T follicular helper cell (primary cell): Measurements from ENCODE around the gene HS3ST2.
"Not testable (repeated sequence)": the region's sequence is repeated elsewhere in the genome, so short reads cannot be mapped to it uniquely, and the experiment has no call there.

Experiments
- DNase-seq: peaks from one replicate; pipeline ENCODE4 v3.0.0-alpha.2; 2020; ENCODE audit warnings: low read depth

HS3ST2 gene

DNA sequence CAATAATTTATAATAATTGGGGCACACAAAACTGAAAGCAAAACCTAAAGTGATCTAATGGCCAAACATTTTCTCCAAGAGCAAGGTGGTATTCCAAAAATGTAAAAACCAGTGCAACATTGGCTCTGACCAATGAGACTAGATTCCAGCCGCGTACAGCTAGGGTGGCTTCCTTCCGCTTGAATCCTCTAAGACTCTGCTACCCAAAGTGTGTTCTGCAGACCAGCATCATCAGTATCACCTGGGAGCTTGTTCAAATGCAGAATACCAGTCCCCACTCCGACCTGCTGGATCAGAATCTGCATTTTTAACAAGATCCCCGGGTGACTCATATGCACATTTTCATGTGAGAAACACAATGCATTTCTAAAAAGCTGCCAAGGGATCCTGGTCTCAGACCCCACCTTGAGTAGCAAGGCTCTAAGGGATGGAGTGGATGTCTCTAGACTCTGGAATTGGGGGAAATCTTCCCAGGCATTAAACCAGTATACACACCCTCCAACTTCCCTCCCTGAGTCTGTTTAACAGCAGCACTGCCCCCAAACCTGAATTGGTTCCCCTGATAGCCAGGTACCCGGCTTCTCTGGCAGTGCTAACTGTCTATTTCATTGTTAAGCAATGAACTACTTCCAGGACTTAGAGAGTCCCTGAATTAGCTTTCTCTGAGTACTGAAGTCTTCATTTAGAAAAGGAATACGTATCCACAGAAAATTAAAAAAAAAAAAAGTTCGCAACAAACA lies 118.2 kb downstream of the HS3ST2 start:
- DNase-seq: no peak

DNA sequence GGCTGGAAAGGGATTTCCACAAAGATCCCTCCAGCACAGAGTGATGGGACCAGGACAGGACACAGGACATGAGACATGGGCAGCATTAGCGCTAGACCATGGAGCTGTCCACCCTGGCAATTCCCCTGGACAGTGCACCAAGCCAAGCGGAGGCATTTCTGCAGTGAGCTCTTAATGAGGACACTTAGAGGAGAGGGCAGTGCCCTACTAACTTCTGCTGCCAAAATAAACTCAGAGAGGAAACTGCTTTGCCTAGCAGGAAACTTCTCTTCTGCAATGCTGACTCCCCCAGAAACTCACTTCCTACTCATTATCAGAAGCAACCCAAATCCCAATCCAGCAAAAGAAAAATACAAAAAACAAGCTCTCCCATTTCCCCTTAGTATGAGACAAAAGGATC lies 119.2 kb downstream of the HS3ST2 start:
- no peak for DNase-seq

DNA sequence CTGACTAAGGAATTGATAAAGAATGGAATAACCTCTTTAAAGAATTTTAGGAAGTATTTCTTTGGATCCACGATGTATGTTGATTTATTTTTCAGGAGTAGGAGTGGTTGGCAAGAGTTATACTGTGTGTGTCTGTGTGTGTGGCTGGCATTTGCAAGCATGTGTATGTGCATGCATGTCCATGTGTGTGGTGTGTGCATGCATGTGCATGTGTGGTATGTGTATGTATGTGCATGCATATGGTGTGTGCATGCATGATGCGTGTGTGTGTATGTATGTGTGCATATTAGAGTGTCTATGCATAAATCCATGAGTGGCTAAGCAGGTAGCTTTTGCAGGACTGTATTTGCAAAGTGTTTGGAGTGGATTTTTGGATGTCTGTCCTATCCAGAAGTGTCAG lies 120.8 kb downstream of the HS3ST2 start:
- no peak for DNase-seq

DNA sequence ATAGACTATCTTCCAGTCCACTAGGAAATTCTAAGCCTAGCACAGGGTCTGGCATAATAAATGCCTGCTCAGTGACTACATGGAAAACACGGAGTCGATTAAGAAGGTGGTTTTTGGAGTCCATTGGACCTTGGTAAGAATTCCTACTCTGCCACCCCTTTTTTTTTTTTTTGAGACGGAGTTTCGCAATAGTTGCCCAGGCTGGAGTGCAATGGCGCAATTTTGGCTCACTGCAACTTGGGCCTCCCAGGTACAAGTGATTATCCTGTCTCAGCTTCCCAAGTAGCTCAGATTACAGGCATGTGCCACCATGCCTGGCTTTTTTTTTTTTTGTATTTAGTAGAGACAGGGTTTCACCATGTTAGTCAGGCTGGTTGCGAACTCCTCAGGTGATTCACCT lies 123.2 kb downstream of the HS3ST2 start:
- no peak for DNase-seq

DNA sequence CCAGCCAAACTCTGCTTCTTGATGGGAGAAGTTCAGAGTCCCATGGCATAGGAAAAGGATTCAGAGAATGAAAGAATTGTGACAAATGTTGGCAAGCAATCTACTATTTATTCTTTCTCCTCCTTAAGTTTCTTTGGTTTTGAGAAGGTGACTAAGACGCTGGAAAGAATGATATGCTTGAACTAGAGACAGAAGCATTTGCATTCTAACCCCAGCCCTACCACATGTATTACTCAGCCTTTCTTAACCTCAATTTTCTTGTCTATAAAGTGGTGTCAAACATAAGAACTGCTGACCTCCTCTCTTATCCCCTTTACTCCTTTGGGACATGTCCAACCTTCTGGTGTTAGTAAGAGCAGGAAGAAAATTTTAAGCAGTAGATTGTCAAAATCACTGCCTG lies 124.7 kb downstream of the HS3ST2 start:
- DNase-seq: no peak

DNA sequence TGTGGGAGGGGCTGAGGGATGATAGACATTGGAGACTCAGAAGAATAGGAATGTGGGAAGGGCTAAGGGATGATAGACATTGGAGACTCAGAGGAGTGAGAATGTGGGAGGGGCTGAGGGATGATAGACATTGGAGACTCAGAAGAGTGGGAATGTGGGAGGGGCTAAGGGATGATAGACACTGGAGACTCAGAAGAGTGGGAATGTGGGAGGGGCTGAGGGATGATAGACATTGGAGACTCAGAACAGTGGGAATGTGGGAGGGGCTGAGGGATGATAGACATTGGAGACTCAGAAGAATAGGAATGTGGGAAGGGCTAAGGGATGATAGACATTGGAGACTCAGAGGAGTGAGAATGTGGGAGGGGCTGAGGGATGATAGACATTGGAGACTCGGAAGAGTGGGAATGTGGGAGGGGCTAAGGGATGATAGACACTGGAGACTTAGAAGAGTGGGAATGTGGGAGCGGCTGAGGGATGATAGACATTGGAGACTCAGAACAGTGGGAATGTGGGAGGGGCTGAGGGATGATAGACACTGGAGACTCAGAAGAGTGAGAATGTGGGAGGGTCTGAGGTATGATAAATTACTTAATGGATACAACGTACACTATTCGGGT lies 125.9 kb downstream of the HS3ST2 start:
- DNase-seq: not testable (repeated sequence)

DNA sequence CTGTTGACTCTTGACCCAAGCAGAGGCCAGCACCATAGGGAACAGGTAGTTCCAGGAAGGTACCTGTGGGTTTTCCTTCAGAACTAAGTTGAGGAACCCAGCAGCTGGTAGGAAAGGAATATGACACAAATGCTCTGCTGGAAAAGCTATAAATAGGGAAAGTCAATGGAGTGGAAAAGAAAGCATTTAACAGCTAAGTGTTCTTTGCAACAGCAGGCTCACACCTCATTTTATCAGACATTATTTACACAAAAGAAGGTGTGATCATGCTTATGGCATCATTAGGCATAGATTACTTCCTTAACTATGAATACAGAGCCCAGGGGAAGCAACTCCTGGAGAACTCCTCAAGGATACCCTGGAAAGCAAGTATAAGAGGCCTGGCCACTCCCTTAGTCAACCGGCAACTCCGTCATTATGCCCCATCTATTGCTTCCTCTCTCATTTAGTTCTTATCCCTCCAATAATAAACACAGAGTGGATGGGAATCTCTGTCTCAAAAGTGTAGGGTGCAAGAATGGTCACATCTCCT lies 128.1 kb downstream of the HS3ST2 start:
- DNase-seq: no peak

DNA sequence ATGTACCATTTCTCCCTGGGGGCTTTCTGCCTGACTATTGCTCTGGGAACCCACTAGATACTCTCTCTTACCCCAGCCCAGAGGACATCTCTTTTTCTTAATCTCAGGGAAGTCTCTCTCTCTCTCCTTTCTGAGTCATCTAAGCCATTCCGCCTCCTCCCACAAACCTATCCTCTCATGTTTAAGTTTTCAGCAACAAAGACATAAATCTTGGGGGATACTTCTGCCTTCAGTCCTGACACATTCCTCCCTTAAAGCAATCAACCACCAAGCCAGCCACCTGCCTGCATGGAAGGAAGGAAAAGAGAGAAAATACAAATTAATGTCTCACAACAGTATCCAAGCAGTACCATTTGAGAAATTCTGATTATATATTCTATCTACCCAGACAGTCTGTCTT lies 128.8 kb downstream of the HS3ST2 start:
- DNase-seq: no peak

DNA sequence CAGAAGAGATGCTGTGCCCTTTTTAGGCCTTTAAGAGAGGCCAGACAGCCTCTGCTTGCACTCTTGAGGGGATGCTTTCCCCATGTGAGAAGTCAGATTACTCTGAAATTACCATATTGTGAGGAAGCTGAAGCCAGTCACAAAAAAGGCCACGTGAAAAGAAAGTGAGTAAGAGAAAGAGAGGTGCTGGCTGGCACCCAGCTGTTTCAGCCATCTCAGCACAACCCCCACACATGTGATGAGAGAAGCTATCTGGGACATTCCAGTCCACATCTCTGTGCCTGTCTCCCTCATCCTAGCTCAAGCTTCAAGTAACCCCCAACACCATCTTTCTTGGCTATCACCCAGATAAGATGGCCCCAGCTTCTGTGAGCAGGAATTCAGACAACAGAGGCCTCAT lies 131.4 kb downstream of the HS3ST2 start:
- no peak for DNase-seq

DNA sequence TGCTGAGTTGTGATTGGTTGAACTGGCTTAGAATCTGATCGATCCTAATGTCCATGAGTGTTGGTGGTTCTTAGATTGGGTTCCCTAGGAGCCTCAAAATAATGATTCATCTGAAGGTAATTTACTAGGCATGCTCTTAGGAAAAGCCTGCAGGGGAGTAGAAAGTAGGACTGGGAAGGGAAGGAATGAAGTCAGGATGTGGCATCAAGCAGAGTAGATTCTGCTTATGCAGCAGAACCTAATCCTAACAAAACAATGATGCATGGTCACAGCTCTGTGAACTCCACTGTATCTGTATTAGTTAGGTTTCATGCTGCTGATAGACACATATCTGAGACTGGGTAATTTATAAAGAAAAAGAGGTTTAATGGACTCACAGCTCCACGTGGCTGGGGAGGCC lies 132.5 kb downstream of the HS3ST2 start:
- no peak for DNase-seq

DNA sequence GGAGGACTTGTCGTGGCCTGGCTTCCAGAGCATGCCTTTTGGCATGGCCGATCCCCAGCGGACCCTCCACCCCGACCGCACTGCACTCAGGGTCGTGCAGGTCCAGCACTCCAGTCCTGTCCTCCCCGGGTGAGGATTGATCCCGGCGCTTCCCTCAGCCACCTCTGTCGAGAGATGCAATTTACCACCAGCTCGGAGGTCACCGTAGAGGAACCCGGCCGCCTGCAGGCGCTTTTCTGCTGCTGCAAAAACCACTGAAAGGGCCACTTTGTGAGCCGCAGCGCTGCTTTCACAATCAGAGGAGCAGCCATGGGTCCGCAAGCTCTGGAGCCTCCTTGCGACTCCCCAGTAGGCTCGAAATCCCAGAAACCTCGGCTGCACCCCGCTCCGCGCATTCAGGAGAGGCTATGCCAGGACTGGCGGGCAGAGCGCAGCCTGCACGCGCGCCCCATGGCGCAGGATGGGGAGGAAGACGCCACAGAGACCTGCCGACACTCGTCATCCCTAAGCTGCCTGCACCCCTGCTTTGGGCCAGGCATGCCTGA lies 134.2 kb downstream of the HS3ST2 start:
- no peak for DNase-seq

DNA sequence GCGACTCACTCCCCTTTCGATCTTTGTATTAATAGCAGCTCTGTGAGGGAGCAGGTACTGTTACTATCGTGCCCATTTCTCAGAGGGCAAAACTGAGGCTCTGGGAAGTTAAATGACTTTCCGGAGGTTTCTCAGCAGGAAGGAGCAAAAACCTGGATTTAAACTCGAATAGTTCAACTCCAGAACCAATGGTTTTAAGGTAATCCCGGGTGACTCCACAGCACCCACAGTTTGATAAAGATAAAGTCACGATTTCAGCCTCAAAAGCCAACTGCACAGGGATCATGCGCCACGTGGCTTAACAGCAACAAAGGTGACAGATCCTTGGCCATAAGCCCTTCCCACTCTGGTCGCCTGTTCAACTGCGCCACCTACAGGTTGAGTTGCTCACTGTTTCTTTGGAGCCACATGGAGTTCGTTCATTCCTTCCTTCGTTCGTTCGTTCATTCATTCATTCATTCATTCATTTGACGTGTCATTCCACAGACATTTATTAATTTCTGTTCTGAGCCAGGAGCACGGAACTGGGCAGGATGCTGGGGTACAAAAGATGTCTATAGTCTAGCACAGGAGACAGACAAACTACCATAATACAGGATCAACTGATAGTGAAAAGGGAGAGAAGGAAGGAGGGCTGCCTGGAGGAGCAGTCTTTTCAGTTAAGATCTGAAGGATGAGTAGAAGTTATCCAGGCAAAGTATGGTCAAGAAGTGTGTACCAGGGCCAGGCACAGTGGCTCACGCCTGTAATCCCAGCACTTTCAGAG lies 134.8 kb downstream of the HS3ST2 start:
- DNase-seq: peak; percentile 19

DNA sequence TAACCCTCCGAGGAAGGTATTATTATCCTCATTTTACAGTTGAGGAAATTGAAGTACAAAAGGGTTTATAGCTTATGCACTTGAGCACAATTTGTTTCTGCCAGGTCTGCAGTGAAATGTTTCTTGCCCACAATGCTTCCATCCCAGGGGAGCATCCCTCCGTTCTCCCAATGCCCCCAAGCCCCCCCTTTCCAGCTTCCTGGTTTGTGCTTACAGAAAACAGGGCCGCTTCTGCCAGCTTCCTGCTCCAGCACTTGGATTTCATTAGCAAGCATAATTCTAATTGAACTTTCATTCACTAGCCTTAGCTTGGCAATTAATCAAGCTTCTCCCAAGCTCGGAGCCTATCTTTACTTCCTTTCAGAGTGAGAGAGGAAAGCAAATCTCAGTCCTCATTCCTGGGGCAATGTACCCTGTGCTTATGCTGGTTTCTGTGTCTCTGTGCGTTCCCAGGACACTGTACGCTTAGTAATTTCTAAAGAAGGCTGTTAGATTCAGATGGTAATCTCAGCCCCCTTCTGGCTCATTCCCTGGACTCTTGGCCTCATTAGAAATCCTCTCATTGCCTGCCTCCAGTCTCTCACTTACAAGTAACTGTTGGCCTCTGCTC lies 141.6 kb downstream of the HS3ST2 start:
- DNase-seq: no peak

DNA sequence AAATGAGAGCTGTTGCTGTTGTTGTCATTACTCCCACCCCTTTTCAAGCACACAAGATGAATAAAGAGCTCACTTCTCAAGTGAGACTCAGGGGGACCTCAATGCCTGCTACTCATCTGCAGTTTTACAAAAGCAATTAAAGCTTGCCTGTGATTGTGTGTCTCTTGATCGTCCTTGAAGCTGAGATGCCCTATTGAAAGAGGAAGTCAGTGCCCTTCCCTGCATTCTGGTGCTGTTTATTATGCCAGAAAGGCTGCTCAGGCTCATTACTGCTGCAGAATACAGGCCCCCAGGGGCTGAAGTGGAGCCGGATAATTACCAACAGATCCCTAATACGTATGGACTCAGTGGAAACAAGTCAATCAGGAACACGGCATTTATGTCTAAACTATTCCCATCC lies 147.2 kb downstream of the HS3ST2 start:
- no peak for DNase-seq

DNA sequence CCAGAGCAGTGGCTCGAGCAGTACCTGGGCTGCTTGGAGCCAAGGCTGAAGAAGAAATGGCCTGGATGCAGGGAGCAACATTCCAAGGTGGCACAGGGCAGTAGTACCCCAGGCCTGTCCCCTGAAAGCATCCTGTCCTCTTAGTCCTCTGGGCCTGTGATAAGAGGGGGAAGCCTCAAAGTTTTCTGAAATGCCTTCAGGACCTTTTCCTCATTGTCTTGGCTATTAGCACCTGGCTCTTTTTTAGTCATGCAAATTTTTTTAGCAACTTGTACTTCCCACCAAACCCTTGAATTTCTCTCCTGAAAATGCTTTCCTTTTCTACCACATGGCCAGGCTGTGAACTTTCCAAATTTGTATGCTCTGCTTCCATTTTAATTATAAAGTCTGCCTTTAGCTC lies 148.9 kb downstream of the HS3ST2 start:
- no peak for DNase-seq
